ENCODE data around the gene ASPSCR1. TPM values are rescaled to one million over a fixed set of nuclear protein-coding genes. Genes with fewer than 3 reads are reported as not detected.

ASPSCR1 gene
- total RNA-seq, 1 experiment from 2014 or later, result 59.2 TPM

GRCh38 chr17:81928544-81929252, 48.7 kb upstream of the ASPSCR1 start:
- no peaks in the 10 kb centered on the region for H3K36me3 ChIP-seq (ENCODE audit: control insufficient read depth, insufficient read depth, low read length)
- TSS peak; percentile 14 for BruUV-seq (replicated peaks)
- no peak for TF ChIP-seq CTCF (IDR thresholded peaks at IDR 0.05; ENCODE audit: insufficient read depth in 1 of 2, low read depth in 1 of 2, low read length in 1 of 2, severe bottlenecking in 1 of 2, unreplicated experiment in 1 of 2)
- no peaks in the 10 kb centered on the region for H3K9me3 Mint-ChIP-seq (ENCODE audit: unreplicated experiment)
- DNase-seq, result no peak
- H3K27me3 ChIP-seq (replicated peaks; ENCODE audit: control insufficient read depth, insufficient read depth, low read length), result no peaks in the 10 kb centered on the region
- ChIA-PET CTCF (interaction anchor here (0.6 to 2.1 kb wide), 8 partner anchors 16 to 158 kb away, joined by 3 to 10 read pairs (median 3); partner anchors contain the start of genes ANAPC11, DCXR and RAC3), POLR2A (interaction anchor here (0.5 to 0.8 kb wide), 2 partner anchors 15 to 454 kb away, joined by 4 to 10 read pairs; no protein-coding TSS in a partner anchor)
- intact Hi-C loops (cut with micrococcal nuclease; ENCODE audit: unreplicated experiment), result loop anchor here (5.0 kb wide), 2 partner anchors 94 to 594 kb away; partner anchors contain the start of genes CENPX and LRRC45
- H3K4me3 Mint-ChIP-seq (ENCODE audit: unreplicated experiment), result peak overlapping the region; percentile 72
- peak overlapping the region; percentile 89 for H3K4me3 ChIP-seq (ENCODE audit: low read depth, low read length)
- H3K27me3 Mint-ChIP-seq (ENCODE audit: insufficient read depth, unreplicated experiment), result no peaks in the 10 kb centered on the region
- H3K36me3 Mint-ChIP-seq (ENCODE audit: insufficient read depth, unreplicated experiment), result peaks cover 31% of the 10 kb centered on the region
- no peak overlapping the region for H3K27ac Mint-ChIP-seq (ENCODE audit: unreplicated experiment)
- no peaks in the 10 kb centered on the region for H3K9me3 ChIP-seq
- peaks cover 17% of the 10 kb centered on the region for H3K4me1 Mint-ChIP-seq (ENCODE audit: low read depth, unreplicated experiment)
- peaks cover 11% of the 10 kb centered on the region for H3K4me1 ChIP-seq

- peaks cover 38% of the 10 kb centered on the region for H3K36me3 Mint-ChIP-seq (ENCODE audit: insufficient read depth, unreplicated experiment)
- intact Hi-C loops (cut with micrococcal nuclease; ENCODE audit: unreplicated experiment), result loop anchor here (5.0 kb wide), 2 partner anchors 93 to 593 kb away; partner anchors contain the start of genes CENPX and LRRC45
- no peaks in the 10 kb centered on the region for H3K9me3 ChIP-seq
- TF ChIP-seq CTCF (IDR thresholded peaks at IDR 0.05; ENCODE audit: insufficient read depth in 1 of 2, low read depth in 1 of 2, low read length in 1 of 2, severe bottlenecking in 1 of 2, unreplicated experiment in 1 of 2), result no peak
- peaks cover 7% of the 10 kb centered on the region for H3K4me1 ChIP-seq
- no peaks in the 10 kb centered on the region for H3K9me3 Mint-ChIP-seq (ENCODE audit: unreplicated experiment)
- BruUV-seq (replicated peaks), result no TSS peak
- H3K27me3 ChIP-seq (replicated peaks; ENCODE audit: control insufficient read depth, insufficient read depth, low read length), result no peaks in the 10 kb centered on the region
- peak overlapping the region; percentile 89 for H3K4me3 ChIP-seq (ENCODE audit: low read depth, low read length)
- CTCF ChIA-PET, result no interaction called here
- H3K27me3 Mint-ChIP-seq (ENCODE audit: insufficient read depth, unreplicated experiment), result no peaks in the 10 kb centered on the region
- H3K27ac Mint-ChIP-seq (ENCODE audit: unreplicated experiment), result no peak overlapping the region
- POLR2A ChIA-PET, result no interaction called here
- no peak for DNase-seq
- H3K4me1 Mint-ChIP-seq (ENCODE audit: low read depth, unreplicated experiment), result peaks cover 17% of the 10 kb centered on the region
- H3K4me3 Mint-ChIP-seq (ENCODE audit: unreplicated experiment), result peak overlapping the region; percentile 72
- H3K36me3 ChIP-seq (ENCODE audit: control insufficient read depth, insufficient read depth, low read length), result no peaks in the 10 kb centered on the region
Measured at GRCh38 chr17:81929253-81930141, 47.9 kb upstream of the ASPSCR1 start.
